Right kidney (tissue), 1 donor: ENCODE measurements around the gene TMEM179.

Experiments used
- DNase-seq: peaks from one replicate; pipeline ENCODE4 v3.0.0-alpha.2; 2016

TMEM179 gene

GRCh38 chr14:104542871-104543830, 61.4 kb downstream of the TMEM179 start:
- no peak for DNase-seq

GRCh38 chr14:104541905-104542465, 62.6 kb downstream of the TMEM179 start:
- no peak for DNase-seq
